Ovary (tissue), 9 donors: ENCODE measurements around the gene CYFIP1. TPM values are rescaled to one million over a fixed set of nuclear protein-coding genes. Genes with fewer than 3 reads are reported as not detected.

Experiments
- DNase-seq, 5 donors: peaks; one replicate each; pipeline ENCODE4 v3.0.0-alpha.2; 2019 to 2020
- H3K27ac ChIP-seq, 2 donors: fragments of 200-600 bp; one replicate each; pipeline versions ENCODE4 v1.5.1 to v1.8.0; 2019 to 2022
- H3K27me3 ChIP-seq: fragments of 200-600 bp; one replicate; pipeline ENCODE4 v1.8.0; 2022
- H3K36me3 ChIP-seq: fragments of 200-600 bp; sonication (generic); one replicate; pipeline ENCODE4 v1.5.1; 2019
- H3K4me1 ChIP-seq: one replicate; pipeline ENCODE4 v1.8.1; 2013; ENCODE audit warnings: mild to moderate bottlenecking, moderate library complexity; ENCODE audit not compliant: insufficient read depth
- H3K4me3 ChIP-seq: fragments of 200-600 bp; sonication (generic); one replicate; pipeline ENCODE4 v1.5.1; 2017
- H3K9me3 ChIP-seq, 2 donors: fragments of 200-600 bp in 1 of 2; sonication (generic) in 1 of 2; one replicate each; pipeline versions ENCODE4 v1.5.1 to v1.8.1; 2013 to 2019; ENCODE audit warnings: mild to moderate bottlenecking in 1 of 2, moderate library complexity in 1 of 2
- EP300 ChIP-seq: sonication (generic); formaldehyde crosslinking; IDR thresholded peaks from one replicate; pipeline ENCODE4 v1.6.1; 2017; ENCODE audit warnings: antibody characterized with exemption
- POLR2A ChIP-seq: fragments of 450-650 bp; IDR thresholded peaks from one replicate; pipeline ENCODE4 v1.6.1; 2017; ENCODE audit warnings: antibody characterized with exemption, mild to moderate bottlenecking, moderate library complexity
- WGBS, 3 donors: extraction: QIAGEN DNeasy Blood & Tissue Kit in 1 of 3; methylation state at CpG; one replicate each; pipeline versions ENCODE4 v1.1.5 to v1.1.7; 2013 to 2017; 5-methylcytosine and 5-hydroxymethylcytosine counted together
- intact Hi-C, 4 donors: fragments of 100-400 bp; cut with DNase I; formaldehyde crosslinking; loops; one replicate each; pipeline versions ENCODE4 v1.11.0 to v1.15.1; 2022 to 2023
- polyA plus RNA-seq, 2 donors: library from polyadenylated mRNA; stranded (reverse); fragments of 200-250 nt in 1 of 2; fragments of 350-450 nt in 1 of 2; fragmentation: Illumina TruSeq in 1 of 2; extraction: RNeasy Lipid Tissue Mini Kit (QIAGEN cat#74804) in 1 of 2; gene quantifications; one replicate each; pipeline ENCODE4 v1.2.3, GENCODE V29; 2013 to 2014
- total RNA-seq, 7 donors: library from RNA; depleted of rRNA in 2 of 7; stranded (reverse); fragments of >200 nt in 2 of 7; fragmentation: NEBNext Ultra II Directional in 3 of 7; extraction: Animal tissue kit (Norgen Biotek cat#: 25700) in 3 of 7; gene quantifications; one replicate each; pipeline versions ENCODE4 v1.1.0 to v1.2.4, GENCODE V29; 2016 to 2023
- TF ChIP-seq, protein P1 (sequence below), 3 donors: fragments of 450-650 bp in 2 of 3; fragments of 200-600 bp in 1 of 3; IDR thresholded peaks; one replicate each; pipeline versions ENCODE4 v1.5.1 to v1.8.0; 2016 to 2022; ENCODE audit warnings: antibody characterized with exemption in 3 of 3, mild to moderate bottlenecking in 1 of 3
- donor health status: DM: no; HTN: no; CAD: no; lungs with moderate emphysema.
- donor health status: DM: no; HTN: no; CAD: no.
- donor health status: Bipolar disorder and iron deficiency.
- donor health status: DM: yes; HTN: yes; CAD: no.
- donor health status: DM: no; HTN: no; CAD: no.
- donor health status: DM: yes; HTN: yes; CAD: no.

The CYFIP1 gene
- total and polyA plus RNA-seq, 9 donors, result 35.8 to 96.2 (median 77.1) TPM

GRCh38 chr15:22846073-22846472, 134.1 kb downstream of the CYFIP1 start:
- H3K9me3 ChIP-seq, result no peaks in the 10 kb centered on the region
- intact Hi-C loops, result no loop called here
- no peaks in the 10 kb centered on the region for H3K27me3 ChIP-seq
- TF ChIP-seq, protein P1, sequence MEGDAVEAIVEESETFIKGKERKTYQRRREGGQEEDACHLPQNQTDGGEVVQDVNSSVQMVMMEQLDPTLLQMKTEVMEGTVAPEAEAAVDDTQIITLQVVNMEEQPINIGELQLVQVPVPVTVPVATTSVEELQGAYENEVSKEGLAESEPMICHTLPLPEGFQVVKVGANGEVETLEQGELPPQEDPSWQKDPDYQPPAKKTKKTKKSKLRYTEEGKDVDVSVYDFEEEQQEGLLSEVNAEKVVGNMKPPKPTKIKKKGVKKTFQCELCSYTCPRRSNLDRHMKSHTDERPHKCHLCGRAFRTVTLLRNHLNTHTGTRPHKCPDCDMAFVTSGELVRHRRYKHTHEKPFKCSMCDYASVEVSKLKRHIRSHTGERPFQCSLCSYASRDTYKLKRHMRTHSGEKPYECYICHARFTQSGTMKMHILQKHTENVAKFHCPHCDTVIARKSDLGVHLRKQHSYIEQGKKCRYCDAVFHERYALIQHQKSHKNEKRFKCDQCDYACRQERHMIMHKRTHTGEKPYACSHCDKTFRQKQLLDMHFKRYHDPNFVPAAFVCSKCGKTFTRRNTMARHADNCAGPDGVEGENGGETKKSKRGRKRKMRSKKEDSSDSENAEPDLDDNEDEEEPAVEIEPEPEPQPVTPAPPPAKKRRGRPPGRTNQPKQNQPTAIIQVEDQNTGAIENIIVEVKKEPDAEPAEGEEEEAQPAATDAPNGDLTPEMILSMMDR (IDR thresholded peaks at IDR 0.05), result no peak
- TF ChIP-seq EP300, result no peak
- no peak for TF ChIP-seq POLR2A
- DNase-seq, result no peak
- no peaks in the 10 kb centered on the region for H3K36me3 ChIP-seq
- 84 to 90% (median 88%) methylated on average over 6 of the region's 6 CpGs for WGBS, 3 donors
- no peak overlapping the region for H3K27ac ChIP-seq
- no peaks in the 10 kb centered on the region for H3K4me1 ChIP-seq
- no peak overlapping the region for H3K4me3 ChIP-seq

DNA sequence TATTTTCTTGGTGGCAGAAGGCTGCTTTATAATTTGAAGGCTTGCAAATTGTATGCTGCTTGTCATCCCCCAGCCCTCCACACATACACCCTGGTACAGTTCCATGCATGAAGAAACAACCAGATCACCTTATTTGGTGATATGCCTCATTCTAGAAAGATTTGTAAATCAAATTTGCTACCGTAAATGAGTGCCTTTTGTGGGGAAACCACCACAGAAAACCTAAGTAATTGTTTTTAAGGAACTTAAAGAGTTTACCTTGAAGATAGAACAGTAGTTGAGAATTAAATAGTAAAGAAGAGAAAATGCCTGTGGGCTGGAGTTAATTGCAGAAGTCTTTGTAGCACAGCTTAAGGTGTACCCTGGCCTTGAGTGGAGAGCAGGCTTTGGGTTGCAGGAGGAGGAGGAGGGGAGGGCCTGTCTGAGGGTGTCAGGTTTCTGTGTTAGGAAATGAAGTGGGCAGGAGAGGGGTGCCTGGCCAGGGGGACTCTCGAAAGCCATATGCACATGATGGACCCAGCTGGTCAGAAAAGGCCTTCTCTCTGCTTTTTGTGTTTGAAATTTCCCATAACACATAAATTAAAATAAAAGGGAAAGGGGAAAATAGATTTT, 134.8 kb downstream of the CYFIP1 start:
- H3K4me3 ChIP-seq, result no peak overlapping the region
- H3K9me3 ChIP-seq, result no peaks in the 10 kb centered on the region
- intact Hi-C loops, result no loop called here
- no peak for DNase-seq
- 32 to 43% (median 36%) methylated on average over 2 of the region's 2 CpGs for WGBS, 3 donors
- H3K4me1 ChIP-seq, result peaks cover under 1% of the 10 kb centered on the region
- H3K27me3 ChIP-seq, result no peaks in the 10 kb centered on the region
- no peaks in the 10 kb centered on the region for H3K36me3 ChIP-seq
- no peak overlapping the region for H3K27ac ChIP-seq
- TF ChIP-seq EP300 (no peak), POLR2A (no peak)
- TF ChIP-seq, protein P1 (IDR thresholded peaks at IDR 0.05), result no peak

GRCh38 chr15:22844421-22845288, 135.5 kb downstream of the CYFIP1 start:
- TF ChIP-seq, protein P1 (IDR thresholded peaks at IDR 0.05), result no peak
- no peak for TF ChIP-seq POLR2A
- TF ChIP-seq EP300, result no peak
- Histone ChIP-seq H3K36me3 (no peaks in the 10 kb centered on the region), H3K9me3 (no peaks in the 10 kb centered on the region), H3K4me1 (peaks cover 5% of the 10 kb centered on the region), H3K27ac (no peak overlapping the region), H3K4me3 (no peak overlapping the region), H3K27me3 (no peaks in the 10 kb centered on the region)
- intact Hi-C loops, result no loop called here
- no peak for DNase-seq
- 72 to 80% (median 80%) methylated on average over 19 of the region's 19 CpGs for WGBS, 3 donors

GRCh38 chr15:22839046-22839695, 141.0 kb downstream of the CYFIP1 start:
- no peak for DNase-seq
- Histone ChIP-seq H3K4me1 (peaks cover 5% of the 10 kb centered on the region), H3K36me3 (no peaks in the 10 kb centered on the region), H3K9me3 (no peaks in the 10 kb centered on the region), H3K27me3 (no peaks in the 10 kb centered on the region), H3K4me3 (peak overlapping the region; percentile 84), H3K27ac (peak overlapping the region; percentile 76 to 94)
- TF ChIP-seq POLR2A (no peak), EP300 (no peak)
- TF ChIP-seq, protein P1 (IDR thresholded peaks at IDR 0.05), result no peak
- intact Hi-C loops, result loop anchor here in 2 of 4 donors (5.0 to 10.0 kb wide), 2 partner anchors 52 to 54 kb away; partner anchors contain the start of gene NIPA1 (in 2 of the 2)
- WGBS, 3 donors, result 0 to 1% (median 0%) methylated on average over 16 of the region's 16 CpGs
